Loucy (cell line): ENCODE data around the gene GAR1.
A peak's percentile ranks its signal among the peaks of the same experiment; 100 is the strongest.
"Not testable (repeated sequence)": the region's sequence is repeated elsewhere in the genome, so short reads cannot be mapped to it uniquely, and the experiment has no call there.

Source experiments
- H2AFZ ChIP-seq: fragments of 200-600 bp; sonication (generic); 2 replicates; pipeline ENCODE4 v1.6.0; 2016; ENCODE audit warnings: antibody characterized with exemption, mild to moderate bottlenecking, low read length, moderate library complexity
- H3F3A ChIP-seq: fragments of 200-600 bp; 2 replicates; pipeline ENCODE4 v1.6.0; 2016; ENCODE audit warnings: antibody characterized with exemption, low read depth, mild to moderate bottlenecking
- H3K27me3 ChIP-seq: fragments of 200-600 bp; sonication (generic); 2 replicates; pipeline ENCODE4 v1.6.1; 2014; ENCODE audit warnings: low read length, mild to moderate bottlenecking; ENCODE audit not compliant: insufficient read depth, poor library complexity, severe bottlenecking
- H3K36me3 ChIP-seq: fragments of 200-600 bp; sonication (generic); 2 replicates; pipeline ENCODE4 v1.6.1; 2016; ENCODE audit warnings: low read length; ENCODE audit not compliant: insufficient read depth
- H3K4me1 ChIP-seq: fragments of 200-600 bp; sonication (generic); 2 replicates; pipeline ENCODE4 v1.5.1; 2014; ENCODE audit warnings: low read length, mild to moderate bottlenecking; ENCODE audit not compliant: insufficient read depth, poor library complexity, severe bottlenecking
- H3K4me2 ChIP-seq: fragments of 200-600 bp; sonication (generic); 2 replicates; pipeline ENCODE4 v1.6.0; 2014; ENCODE audit warnings: antibody characterized with exemption, low read length, low read depth, mild to moderate bottlenecking; ENCODE audit not compliant: poor library complexity, severe bottlenecking
- H3K4me3 ChIP-seq: fragments of 200-600 bp; sonication (generic); 2 replicates; pipeline ENCODE4 v1.5.1; 2014; ENCODE audit warnings: low read length, mild to moderate bottlenecking, mixed read lengths; ENCODE audit not compliant: poor library complexity, severe bottlenecking
- H3K79me2 ChIP-seq: fragments of 200-600 bp; sonication (generic); 2 replicates; pipeline ENCODE4 v1.6.1; 2014; ENCODE audit warnings: low read length; ENCODE audit not compliant: insufficient read depth
- H3K9ac ChIP-seq: fragments of 200-600 bp; sonication (generic); 2 replicates; pipeline ENCODE4 v1.6.0; 2014; ENCODE audit warnings: mild to moderate bottlenecking, low read depth, low read length, moderate library complexity; ENCODE audit not compliant: poor library complexity, severe bottlenecking
- H3K9me2 ChIP-seq: fragments of 200-600 bp; sonication (generic); replicated peaks from 2 replicates; pipeline ENCODE4 v1.6.1; 2016; ENCODE audit warnings: low read depth, low read length, mixed read lengths
- H3K9me3 ChIP-seq: fragments of 200-600 bp; sonication (generic); 2 replicates; pipeline ENCODE4 v1.6.1; 2014; ENCODE audit warnings: mild to moderate bottlenecking, antibody characterized with exemption, low read length, low read depth; ENCODE audit not compliant: insufficient read depth
- H4K20me1 ChIP-seq: fragments of 200-600 bp; sonication (generic); 2 replicates; pipeline ENCODE4 v1.6.0; 2014; ENCODE audit warnings: antibody characterized with exemption, low read length, mild to moderate bottlenecking; ENCODE audit not compliant: insufficient read depth, poor library complexity, severe bottlenecking
- EZH2phosphoT487 ChIP-seq: fragments of 200-600 bp; IDR thresholded peaks from 2 replicates; pipeline ENCODE4 v1.6.1; 2018; ENCODE audit warnings: antibody characterized with exemption, mild to moderate bottlenecking, moderate library complexity, borderline replicate concordance
- TF ChIP-seq, protein P1 (sequence below): fragments of 200-600 bp; sonication (generic); conservative IDR thresholded peaks from 2 replicates; pipeline ENCODE4 v1.5.1; 2014; ENCODE audit warnings: mild to moderate bottlenecking, antibody characterized with exemption, low read length

Gene GAR1

DNA sequence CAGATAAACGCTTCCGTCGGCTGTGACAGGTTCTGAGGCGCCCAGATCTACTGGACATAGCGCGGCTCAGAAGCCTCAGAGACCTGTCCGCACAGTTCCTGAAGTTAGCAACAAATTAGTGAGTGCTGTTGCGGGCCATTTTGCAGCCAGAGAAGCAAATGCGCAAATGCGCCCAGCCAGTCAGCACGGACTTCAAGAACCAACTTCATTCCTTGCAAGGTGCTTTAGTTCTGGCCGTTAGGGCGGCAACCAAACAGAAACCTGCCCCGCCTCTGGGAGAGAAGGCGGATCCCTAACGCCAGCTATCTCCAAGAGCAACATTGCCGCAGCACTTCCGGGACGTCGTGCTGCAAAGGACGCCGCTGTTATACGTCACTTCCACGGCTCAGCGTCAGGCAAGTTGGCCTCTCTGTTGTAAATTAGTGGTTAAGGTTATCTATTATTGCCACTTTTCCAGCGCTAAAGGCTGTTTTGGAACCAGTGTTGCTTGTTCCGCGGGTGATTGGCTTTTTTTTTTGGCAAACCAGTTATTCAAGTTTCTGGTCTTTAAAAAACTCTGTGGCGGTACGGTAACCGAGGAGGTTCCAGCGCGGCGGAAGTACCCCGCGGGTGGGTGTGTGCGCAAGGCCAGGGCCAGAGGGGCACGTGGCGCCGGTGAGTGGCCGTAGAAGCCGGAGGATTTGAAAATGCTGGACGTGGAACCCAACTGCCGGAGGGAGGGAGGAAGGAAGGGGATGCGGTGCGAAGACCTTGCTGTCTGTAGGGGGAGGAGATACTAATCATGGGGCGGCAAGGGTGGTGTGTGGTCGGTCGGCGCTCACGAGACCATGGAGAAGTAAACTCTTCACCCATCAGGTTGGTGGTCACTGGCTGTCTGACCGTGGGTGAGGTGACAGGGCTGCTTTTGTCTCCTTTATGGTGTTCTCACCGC is at the start of gene GAR1:
Gene GAR1, plus strand, starts transcription at position 612 of the 931 bp plus-strand sequence. CDS start 403 bp downstream, outside the sequence.
- TF ChIP-seq, protein P1, sequence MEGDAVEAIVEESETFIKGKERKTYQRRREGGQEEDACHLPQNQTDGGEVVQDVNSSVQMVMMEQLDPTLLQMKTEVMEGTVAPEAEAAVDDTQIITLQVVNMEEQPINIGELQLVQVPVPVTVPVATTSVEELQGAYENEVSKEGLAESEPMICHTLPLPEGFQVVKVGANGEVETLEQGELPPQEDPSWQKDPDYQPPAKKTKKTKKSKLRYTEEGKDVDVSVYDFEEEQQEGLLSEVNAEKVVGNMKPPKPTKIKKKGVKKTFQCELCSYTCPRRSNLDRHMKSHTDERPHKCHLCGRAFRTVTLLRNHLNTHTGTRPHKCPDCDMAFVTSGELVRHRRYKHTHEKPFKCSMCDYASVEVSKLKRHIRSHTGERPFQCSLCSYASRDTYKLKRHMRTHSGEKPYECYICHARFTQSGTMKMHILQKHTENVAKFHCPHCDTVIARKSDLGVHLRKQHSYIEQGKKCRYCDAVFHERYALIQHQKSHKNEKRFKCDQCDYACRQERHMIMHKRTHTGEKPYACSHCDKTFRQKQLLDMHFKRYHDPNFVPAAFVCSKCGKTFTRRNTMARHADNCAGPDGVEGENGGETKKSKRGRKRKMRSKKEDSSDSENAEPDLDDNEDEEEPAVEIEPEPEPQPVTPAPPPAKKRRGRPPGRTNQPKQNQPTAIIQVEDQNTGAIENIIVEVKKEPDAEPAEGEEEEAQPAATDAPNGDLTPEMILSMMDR: no peak
- no peak for TF ChIP-seq EZH2phosphoT487
- H3K9ac ChIP-seq: peak within 1 kb of the TSS; percentile 88
- peaks cover 49% of the 10 kb centered on the region for H3K79me2 ChIP-seq
- H3K4me3 ChIP-seq: peak within 1 kb of the TSS; percentile 95
- H3K27me3 ChIP-seq: no peaks in the 10 kb centered on the region
- peaks cover 34% of the 10 kb centered on the region for H4K20me1 ChIP-seq
- peak within 1 kb of the TSS; percentile 96 for H2AFZ ChIP-seq
- H3F3A ChIP-seq: no peaks in the 10 kb centered on the region
- peaks cover 36% of the 10 kb centered on the region for H3K4me1 ChIP-seq
- no peaks in the 10 kb centered on the region for H3K9me3 ChIP-seq
- no peaks in the 10 kb centered on the region for H3K9me2 ChIP-seq
- peak within 1 kb of the TSS; percentile 80 for H3K4me2 ChIP-seq
- H3K36me3 ChIP-seq: peaks cover 11% of the 10 kb centered on the region

DNA sequence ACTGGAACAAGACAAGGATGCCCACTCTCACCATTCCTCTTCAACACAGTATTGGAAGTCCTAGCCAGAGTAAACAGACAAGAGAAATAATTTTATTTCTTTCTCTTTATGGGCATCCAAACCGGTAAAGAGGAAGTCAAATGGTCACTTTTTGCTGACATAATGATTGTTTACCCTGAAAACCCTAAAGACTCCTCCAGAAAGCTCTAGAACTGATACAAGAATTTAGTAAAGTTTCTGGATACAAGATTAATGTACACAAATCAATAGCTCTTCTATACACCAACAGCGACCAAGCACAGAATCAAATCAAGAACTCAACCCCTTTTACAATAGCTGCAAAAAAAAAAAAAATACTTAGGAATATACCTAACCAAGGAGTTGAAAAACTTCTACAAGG is 33.5 kb upstream of the GAR1 start:
- H3K79me2 ChIP-seq, H3K27me3 ChIP-seq, H3K9me2 ChIP-seq, H3K9me3 ChIP-seq, H3K9ac ChIP-seq, H3K4me3 ChIP-seq, H3K36me3 ChIP-seq, H4K20me1 ChIP-seq, H2AFZ ChIP-seq, H3K4me2 ChIP-seq, H3K4me1 ChIP-seq, H3F3A ChIP-seq: not testable (repeated sequence)

DNA sequence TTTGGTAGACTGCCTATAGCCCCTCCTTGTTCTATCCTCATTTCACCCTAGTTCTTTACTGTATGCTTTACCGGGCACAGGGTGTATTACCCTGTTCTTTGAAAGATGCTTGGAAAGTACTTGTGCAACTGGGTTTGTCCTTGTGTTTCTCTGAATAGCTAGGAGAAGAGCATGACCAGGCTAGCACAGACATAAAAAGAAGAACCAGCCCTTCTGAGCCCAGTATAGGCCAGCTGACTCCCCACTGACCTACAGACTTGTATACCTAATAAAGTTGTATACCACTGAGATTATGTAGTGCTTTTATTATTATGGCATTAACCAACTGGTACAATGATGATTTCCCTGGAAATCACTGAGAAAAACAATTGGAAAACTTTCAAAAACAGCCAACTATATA is 28.7 kb upstream of the GAR1 start:
- H3K4me3 ChIP-seq: no peak overlapping the region
- H3K9me2 ChIP-seq: no peaks in the 10 kb centered on the region
- no peaks in the 10 kb centered on the region for H3K4me1 ChIP-seq
- H2AFZ ChIP-seq: no peak overlapping the region
- H3F3A ChIP-seq: no peaks in the 10 kb centered on the region
- H3K36me3 ChIP-seq: no peaks in the 10 kb centered on the region
- H3K9ac ChIP-seq: no peak overlapping the region
- TF ChIP-seq EZH2phosphoT487: no peak
- TF ChIP-seq, protein P1: no peak
- H4K20me1 ChIP-seq: no peaks in the 10 kb centered on the region
- H3K9me3 ChIP-seq: no peaks in the 10 kb centered on the region; the same call in 1 of the 2 replicates
- H3K4me2 ChIP-seq: no peak overlapping the region
- no peaks in the 10 kb centered on the region for H3K79me2 ChIP-seq
- H3K27me3 ChIP-seq: no peaks in the 10 kb centered on the region
